ENCODE measurements around the gene CNTF. TPM values are rescaled to one million over a fixed set of nuclear protein-coding genes. Genes with fewer than 3 reads are reported as not detected.

The CNTF gene
- total RNA-seq, 2 donors from 2014 or later = 4.1 to 5.5 TPM

Other genes with a start within 250 kb of the CNTF start
- gene OR5B3, start 215.8 kb upstream of the CNTF start, total RNA-seq = not detected
- gene OR5B2, start 194.5 kb upstream of the CNTF start, total RNA-seq = under 1 TPM in 1 of 2 donors, not detected in 1; 0.45 TPM
- gene OR5B12, start 180.4 kb upstream of the CNTF start, total RNA-seq = under 1 TPM in 1 of 2 donors, not detected in 1; 0.53 TPM
- 1 to 10 TPM; 2.9 to 3.6 TPM for gene OR5B21, start 114.6 kb upstream of the CNTF start, total RNA-seq
- gene LPXN, start 46.8 kb upstream of the CNTF start, total RNA-seq = 100 to 1,000 TPM; 234 to 320 TPM
- gene ZFP91, start 43.6 kb upstream of the CNTF start, total RNA-seq = 10 to 100 TPM; 45.7 to 47.4 TPM
- under 1 TPM in 1 of 2 donors, not detected in 1; 0.13 TPM for gene GLYAT, start 109.3 kb downstream of the CNTF start, total RNA-seq
- gene GLYATL2, start 222.0 kb downstream of the CNTF start, total RNA-seq = not detected

All from activated T-helper 17 cell treated with anti-CD3 and anti-CD28 coated beads, Interleukin-2, amount 50 U/mL, for 72 hours (primary cell).